Testis (tissue), 3 donors: ENCODE results near the gene URGCP. TPM values are rescaled to one million over a fixed set of nuclear protein-coding genes. Genes with fewer than 3 reads are reported as not detected.

Experiments used
- DNase-seq: peaks from one replicate; pipeline ENCODE4 v3.0.0-alpha.2; 2019
- H3K27ac ChIP-seq, 2 donors: fragments of 200-600 bp; sonication (generic); one replicate each; pipeline ENCODE4 v1.5.1; 2019
- H3K27me3 ChIP-seq: fragments of 200-600 bp; sonication (generic); one replicate; pipeline ENCODE4 v1.5.1; 2019
- H3K36me3 ChIP-seq: fragments of 200-600 bp; sonication (generic); one replicate; pipeline ENCODE4 v1.5.1; 2017; ENCODE audit warnings: low read depth; ENCODE audit errors: missing control alignments
- H3K4me1 ChIP-seq: fragments of 200-600 bp; sonication (generic); one replicate; pipeline ENCODE4 v1.5.1; 2019
- H3K4me3 ChIP-seq, 2 donors: fragments of 200-600 bp; sonication (generic); one replicate each; pipeline ENCODE4 v1.5.1; 2017 to 2019
- H3K9me3 ChIP-seq: fragments of 200-600 bp; sonication (generic); one replicate; pipeline ENCODE4 v1.5.1; 2017
- CTCF ChIP-seq, 3 experiments: fragments of 450-650 bp in 2 of 3; fragments of 200-600 bp in 1 of 3; sonication (generic) in 1 of 3; IDR thresholded peaks; one replicate each; pipeline ENCODE4 v1.5.1; 2016 to 2019; ENCODE audit warnings: antibody characterized with exemption in 3 of 3, mild to moderate bottlenecking in 2 of 3, moderate library complexity in 1 of 3
- POLR2A ChIP-seq: fragments of 450-650 bp; IDR thresholded peaks from one replicate; pipeline ENCODE4 v1.6.1; 2017; ENCODE audit warnings: antibody characterized with exemption, mild to moderate bottlenecking, moderate library complexity
- WGBS, 2 donors: methylation state at CpG; one replicate each; pipeline ENCODE4 v1.1.5; 2018; 5-methylcytosine and 5-hydroxymethylcytosine counted together
- intact Hi-C: fragments of 100-400 bp; cut with DNase I; formaldehyde crosslinking; loops from one replicate; pipeline ENCODE4 v1.15.1; 2023; ENCODE audit warnings: low total_unique reads
- polyA plus RNA-seq: library from polyadenylated mRNA; stranded (reverse); fragments of 350-450 nt; fragmentation: Illumina TruSeq; extraction: RNeasy Lipid Tissue Mini Kit (QIAGEN cat#74804); gene quantifications from one replicate; pipeline ENCODE4 v1.2.3, GENCODE V29; 2014; ENCODE audit warnings: low read depth, low replicate concordance; ENCODE audit not compliant: insufficient read depth
- total RNA-seq, 2 donors: library from RNA; depleted of rRNA; stranded (reverse); fragments of >200 nt; gene quantifications; one replicate each; pipeline ENCODE4 v1.2.3, GENCODE V29; 2016

Gene URGCP
- total and polyA plus RNA-seq, 3 donors from 2014 or later = 20.1 to 33.0 (median 24.9) TPM

GRCh38 chr7:43871064-43871463 lies 35.3 kb downstream of the URGCP start:
- TF ChIP-seq POLR2A (no peak), CTCF (IDR thresholded peaks at IDR 0.05) (no peak)
- no peak for DNase-seq
- intact Hi-C loops = no loop called here
- Histone ChIP-seq H3K27me3 (no peaks in the 10 kb centered on the region), H3K4me1 (peaks cover 10% of the 10 kb centered on the region), H3K36me3 (no peaks in the 10 kb centered on the region), H3K9me3 (no peaks in the 10 kb centered on the region), H3K27ac (no peak overlapping the region), H3K4me3 (no peak overlapping the region)
- WGBS, 2 donors = 75 to 84% methylated on average over 3 of the region's 3 CpGs

GRCh38 chr7:43870316-43870715 lies 36.1 kb downstream of the URGCP start:
- Histone ChIP-seq H3K36me3 (no peaks in the 10 kb centered on the region), H3K4me1 (peaks cover 10% of the 10 kb centered on the region), H3K27ac (no peak overlapping the region), H3K4me3 (no peak overlapping the region), H3K27me3 (no peaks in the 10 kb centered on the region), H3K9me3 (no peaks in the 10 kb centered on the region)
- WGBS, 2 donors = 52 to 80% methylated on average over 4 of the region's 4 CpGs
- TF ChIP-seq POLR2A (no peak), CTCF (IDR thresholded peaks at IDR 0.05) (no peak)
- intact Hi-C loops = no loop called here
- no peak for DNase-seq

DNA sequence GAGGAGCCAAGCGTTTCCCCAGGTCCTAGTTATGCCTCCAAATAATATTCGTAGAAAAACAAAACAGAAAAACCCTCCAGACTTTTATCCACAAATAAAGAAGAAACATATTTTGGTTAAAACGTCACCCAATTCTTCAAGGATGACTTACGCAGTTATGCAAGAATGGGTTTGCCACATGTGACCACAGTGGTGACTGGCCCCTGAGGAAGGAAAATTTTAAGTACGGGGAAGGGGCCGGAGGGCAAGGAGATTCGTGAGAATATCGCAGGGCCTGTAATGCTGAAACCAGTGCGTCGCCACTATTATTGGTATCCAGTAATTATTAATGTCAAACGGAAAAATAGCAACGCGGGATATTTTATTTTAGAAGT lies 36.5 kb downstream of the URGCP start:
- Histone ChIP-seq H3K27me3 (no peaks in the 10 kb centered on the region), H3K9me3 (no peaks in the 10 kb centered on the region), H3K27ac (peak overlapping the region; percentile 77 to 85), H3K4me3 (peak overlapping the region; percentile 81 to 84), H3K36me3 (no peaks in the 10 kb centered on the region), H3K4me1 (peaks cover 10% of the 10 kb centered on the region)
- DNase-seq = peak; percentile 22
- 27 to 35% methylated on average over 13 of the region's 13 CpGs for WGBS, 2 donors
- TF ChIP-seq POLR2A (no peak), CTCF (IDR thresholded peaks at IDR 0.05) (no peak)
- intact Hi-C loops = no loop called here

DNA sequence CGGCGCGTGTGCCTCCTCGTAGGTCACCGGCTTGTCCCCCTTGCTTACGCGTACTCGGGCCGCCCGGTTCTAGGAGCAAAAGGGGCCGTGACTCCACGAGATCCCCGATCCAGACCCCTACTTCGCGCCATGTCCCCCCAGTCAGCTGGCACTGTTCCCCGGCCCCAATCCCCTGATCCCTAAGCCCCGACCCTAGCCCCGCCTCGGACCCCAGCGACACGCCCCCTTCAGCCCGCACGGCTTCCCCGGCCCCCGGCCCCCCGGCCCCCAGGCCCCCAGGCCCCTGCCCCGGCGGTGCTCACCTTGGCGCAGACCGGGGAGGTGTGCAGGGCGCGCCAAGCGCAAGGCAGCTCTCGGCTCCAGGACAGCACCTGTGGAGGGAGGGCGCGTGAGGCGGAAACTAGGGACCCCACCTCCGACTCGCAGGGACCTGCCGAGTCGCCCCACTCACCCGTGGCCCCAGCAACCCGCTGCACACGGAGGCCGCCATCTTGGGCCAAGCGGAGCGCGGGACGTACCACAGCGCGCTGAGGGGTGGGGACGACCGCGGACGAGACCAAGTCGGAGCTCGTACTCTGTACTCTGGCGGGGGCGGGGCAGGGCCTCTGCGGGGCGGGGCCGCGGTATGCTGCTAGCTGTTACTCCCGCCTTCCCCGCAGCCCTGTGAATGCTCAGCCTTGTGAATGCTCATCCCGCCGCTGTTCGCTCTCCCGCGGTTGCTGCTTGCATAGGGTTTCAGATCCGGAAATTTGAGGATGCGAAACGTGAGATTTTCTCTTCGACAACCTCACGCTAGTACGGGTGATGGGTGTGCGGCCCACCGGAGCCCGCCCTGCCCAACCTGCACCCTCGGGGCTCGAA lies 37.2 kb downstream of the URGCP start, which contains the start of gene MRPS24:
TSS of gene MRPS24 (minus strand) at position 512 of the 861 bp plus-strand sequence. CDS start at position 490, 22 bp downstream.
- H3K9me3 ChIP-seq = no peaks in the 10 kb centered on the region
- peak within 1 kb of the TSS; percentile 81 to 84 for H3K4me3 ChIP-seq
- intact Hi-C loops = no loop called here
- H3K4me1 ChIP-seq = peaks cover 10% of the 10 kb centered on the region
- DNase-seq = peak; percentile 97
- no peaks in the 10 kb centered on the region for H3K36me3 ChIP-seq
- H3K27me3 ChIP-seq = no peaks in the 10 kb centered on the region
- TF ChIP-seq POLR2A (no peak), CTCF (IDR thresholded peaks at IDR 0.05) (no peak)
- peak within 1 kb of the TSS; percentile 77 to 85 for H3K27ac ChIP-seq
- 0 to 1% methylated on average over 29 to 77 of the region's 81 CpGs for WGBS, 2 donors

- no peak for TF ChIP-seq POLR2A
- no peak for TF ChIP-seq CTCF (IDR thresholded peaks at IDR 0.05)
- WGBS, 2 donors = 1 to 3% methylated on average over 6 of the region's 6 CpGs
- DNase-seq = no peak
- Histone ChIP-seq H3K27ac (peak overlapping the region in 1 of 2 donors; percentile 85), H3K36me3 (no peaks in the 10 kb centered on the region), H3K4me3 (peak overlapping the region; percentile 81 to 84), H3K27me3 (no peaks in the 10 kb centered on the region), H3K9me3 (no peaks in the 10 kb centered on the region), H3K4me1 (peaks cover 10% of the 10 kb centered on the region)
- intact Hi-C loops = no loop called here
These were observed 37.8 kb downstream of the URGCP start for GRCh38 chr7:43868681-43869005.
